ENCODE data around the gene LRRC57.

DNA sequence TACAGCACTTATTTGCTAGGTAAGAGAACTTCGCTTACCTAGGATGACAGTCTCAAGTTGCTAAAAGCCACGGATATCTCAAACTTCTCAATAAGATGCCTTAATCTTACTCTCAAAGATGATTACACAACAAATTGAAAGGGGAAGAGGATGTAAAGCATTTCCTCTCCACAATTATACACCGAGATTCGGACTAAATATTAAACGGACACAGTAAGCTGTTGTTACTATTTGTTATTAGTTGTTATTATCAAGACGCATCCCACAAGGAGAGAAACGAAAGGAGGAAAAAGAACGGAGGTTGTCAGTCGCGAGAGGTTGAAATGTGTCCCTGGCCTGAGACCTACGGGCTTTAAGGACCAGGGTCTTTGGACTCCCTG, 58.3 kb downstream of the LRRC57 start:
- no peak for TF ChIP-seq CTCF (IDR thresholded peaks at IDR 0.05; ENCODE audit: low read length)
- no peak for TF ChIP-seq EZH2 (optimal IDR thresholded peaks at IDR 0.05; ENCODE audit: low read depth, low read length)
- no peak for TF ChIP-seq EZH2phosphoT487 (IDR thresholded peaks at IDR 0.05; ENCODE audit: low read length)

Measured in MM.1S (cell line).